GM21529 (cell line): ENCODE data around the gene SLC22A7.
"Not testable (repeated sequence)": the region's sequence is repeated elsewhere in the genome, so short reads cannot be mapped to it uniquely, and the experiment has no call there.

ENCODE experiments used
- ATAC-seq: cut with Tn5 transposase; IDR thresholded peaks from one replicate; pipeline ENCODE4 v1.9.1; 2021; ENCODE audit not compliant: unreplicated experiment

SLC22A7 gene

GRCh38 chr6:43299338-43300293 is 1.6 kb downstream of the SLC22A7 start:
- no peak for ATAC-seq

- ATAC-seq: no peak
Measured at GRCh38 chr6:43301081-43301870, 3.2 kb downstream of the SLC22A7 start.

- ATAC-seq: no peak
Measured at GRCh38 chr6:43302126-43302525, 4.1 kb downstream of the SLC22A7 start.

- ATAC-seq: not testable (repeated sequence)
Measured at GRCh38 chr6:43303006-43303405, 4.9 kb downstream of the SLC22A7 start.

GRCh38 chr6:43303751-43304331 is 5.8 kb downstream of the SLC22A7 start:
- ATAC-seq: no peak

GRCh38 chr6:43304361-43304760 is 6.3 kb downstream of the SLC22A7 start:
- ATAC-seq: no peak

GRCh38 chr6:43304882-43305281 is 6.8 kb downstream of the SLC22A7 start:
- ATAC-seq: no peak

DNA sequence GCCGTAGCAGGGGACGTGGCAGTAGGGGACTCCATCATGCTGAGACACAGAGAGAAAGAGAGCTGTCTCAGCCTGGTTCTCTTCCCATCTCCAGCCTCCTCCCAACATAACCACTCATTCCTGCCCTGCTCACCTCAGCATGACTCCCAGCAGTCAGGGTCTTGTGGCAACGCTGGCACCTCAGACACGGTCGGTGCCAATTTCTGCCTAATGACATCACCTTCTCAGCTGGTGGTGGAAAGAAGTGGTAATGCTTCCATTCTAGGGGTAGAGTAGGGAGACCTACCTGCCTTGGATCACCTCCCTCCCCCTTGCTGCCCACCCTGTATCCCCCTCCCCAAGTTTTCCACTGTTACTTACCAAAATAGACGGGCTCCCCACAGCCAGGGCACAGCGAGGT is 8.0 kb downstream of the SLC22A7 start:
- ATAC-seq: no peak

- ATAC-seq: no peak
Measured at GRCh38 chr6:43307451-43308100, 9.5 kb downstream of the SLC22A7 start.

GRCh38 chr6:43308101-43308989 is 10.3 kb downstream of the SLC22A7 start, which contains the start of gene CRIP3:
Gene CRIP3, minus strand, starts transcription at chr6:43308826. Its CDS starts 34 bp downstream, at chr6:43308792.
- peak; percentile 63 for ATAC-seq

DNA sequence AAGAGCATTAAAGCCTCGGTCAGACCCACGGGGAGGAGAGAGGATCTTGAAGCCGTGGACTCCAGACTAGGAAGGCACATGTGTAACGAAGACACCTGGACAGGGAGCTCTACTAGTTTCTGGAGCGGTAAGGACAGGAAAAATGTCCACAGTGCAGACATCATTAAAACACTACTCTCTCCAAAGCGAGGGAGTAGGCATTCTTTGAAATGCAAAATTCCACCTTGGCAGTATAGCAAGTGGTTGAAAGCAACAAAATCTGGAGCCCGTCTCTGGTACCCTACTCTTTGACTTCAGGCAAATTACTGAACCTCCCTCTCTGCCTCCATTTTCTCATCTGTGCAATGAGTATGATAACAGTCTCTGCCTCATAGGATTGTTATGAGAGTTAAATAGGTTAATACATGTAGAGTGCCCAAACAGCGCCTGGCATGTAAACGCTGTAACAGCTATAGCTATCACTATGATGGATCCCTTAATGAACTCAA is 11.0 kb downstream of the SLC22A7 start:
- ATAC-seq: no peak

DNA sequence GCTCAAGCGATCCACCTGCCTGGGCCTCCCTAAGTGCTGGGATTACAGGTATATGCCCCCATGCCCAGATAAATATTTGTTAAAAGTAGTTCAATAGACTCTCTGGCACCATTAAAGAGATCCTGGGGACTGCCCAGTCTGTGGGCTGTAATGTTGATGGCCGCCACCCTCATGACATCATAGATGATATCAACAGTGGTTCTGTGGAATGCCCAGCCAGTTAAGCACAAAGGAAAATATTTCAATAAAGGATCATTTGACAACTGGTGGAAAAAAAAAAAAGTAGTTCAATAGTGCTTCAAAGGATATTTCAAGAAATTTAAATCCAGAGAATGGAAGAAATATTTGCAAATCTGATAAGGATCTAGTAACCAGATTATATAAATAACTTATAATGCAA is 12.1 kb downstream of the SLC22A7 start:
- ATAC-seq: no peak

- no peak for ATAC-seq
Measured at GRCh38 chr6:43310624-43311023, 12.6 kb downstream of the SLC22A7 start.

DNA sequence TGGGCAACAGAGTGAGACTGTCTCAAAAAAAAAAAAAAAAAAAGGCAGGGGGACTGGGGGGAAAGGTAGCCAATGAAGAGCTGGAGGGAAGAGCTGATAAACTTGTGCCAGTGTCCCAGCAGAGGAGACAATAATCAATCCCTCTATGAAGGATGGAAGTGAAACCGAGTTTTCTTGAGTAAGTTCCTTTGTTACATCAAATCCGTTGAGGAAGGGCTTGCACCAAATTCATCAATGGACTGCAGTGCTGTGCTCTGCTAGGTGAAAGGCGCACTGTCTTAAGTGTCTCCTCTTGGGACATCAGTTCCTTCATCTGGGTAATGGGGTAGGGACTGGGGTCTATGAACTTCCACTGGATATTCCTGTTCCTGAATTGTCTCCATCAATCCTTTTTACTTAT is 13.6 kb downstream of the SLC22A7 start:
- ATAC-seq: no peak

DNA sequence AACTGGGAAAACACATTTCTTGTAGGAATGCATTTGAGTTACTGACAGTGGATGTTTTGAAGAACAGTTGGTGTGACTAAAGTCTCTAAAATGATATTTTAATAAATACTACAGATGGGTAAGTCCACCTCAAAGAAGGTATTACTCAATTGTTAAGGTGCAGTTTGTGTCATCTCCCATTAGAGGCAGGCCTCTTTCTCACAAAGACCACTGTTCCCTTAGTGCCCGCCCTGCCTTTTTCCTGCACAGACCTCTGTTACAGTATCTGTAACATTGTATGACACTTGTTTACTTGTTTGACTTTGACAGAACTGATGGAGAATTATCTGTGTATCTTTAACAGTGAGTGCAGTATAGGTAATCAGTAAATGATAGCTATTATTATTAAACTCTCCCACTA is 15.8 kb downstream of the SLC22A7 start:
- ATAC-seq: no peak

GRCh38 chr6:43318011-43318410 is 20.0 kb downstream of the SLC22A7 start:
- ATAC-seq: no peak

DNA sequence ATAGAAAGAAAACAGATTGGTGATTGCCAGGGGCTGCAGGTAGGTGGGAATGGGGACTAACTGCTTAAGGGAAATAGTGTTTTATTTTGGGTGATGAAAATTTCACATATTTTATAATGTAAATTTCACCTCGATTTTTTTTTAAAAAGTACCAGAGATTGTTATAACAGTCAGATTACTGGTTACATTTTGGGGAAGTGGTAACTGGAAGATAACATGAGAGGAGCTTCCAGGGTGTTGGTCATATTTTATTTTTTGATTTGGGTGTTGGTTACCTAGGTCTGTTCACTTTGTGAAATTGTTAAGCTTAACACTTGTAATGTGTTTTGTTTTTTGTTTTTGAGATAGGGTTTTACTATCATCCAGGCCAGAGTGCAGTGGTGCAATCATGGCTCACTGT is 27.8 kb downstream of the SLC22A7 start:
- ATAC-seq: no peak

GRCh38 chr6:43328528-43328927 is 30.5 kb downstream of the SLC22A7 start:
- no peak for ATAC-seq

- no peak for ATAC-seq
Measured at GRCh38 chr6:43331470-43331869, 33.4 kb downstream of the SLC22A7 start.

GRCh38 chr6:43331891-43332290 is 33.8 kb downstream of the SLC22A7 start:
- ATAC-seq: no peak
